GM19043 (cell line): Measurements from ENCODE around the gene OAF.
A peak's percentile ranks its signal among the peaks of the same experiment; 100 is the strongest.
"Not testable (repeated sequence)": the region's sequence is repeated elsewhere in the genome, so short reads cannot be mapped to it uniquely, and the experiment has no call there.

Experiments used
- ATAC-seq: cut with Tn5 transposase; IDR thresholded peaks from one replicate; pipeline ENCODE4 v1.9.1; 2021; ENCODE audit warnings: low read depth; ENCODE audit not compliant: unreplicated experiment

Gene OAF

GRCh38 chr11:120210626-120211521 lies at the start of gene OAF:
Gene OAF (plus strand): TSS chr11:120211032. CDS start chr11:120211280, 248 bp downstream.
- ATAC-seq = peak; percentile 75

DNA sequence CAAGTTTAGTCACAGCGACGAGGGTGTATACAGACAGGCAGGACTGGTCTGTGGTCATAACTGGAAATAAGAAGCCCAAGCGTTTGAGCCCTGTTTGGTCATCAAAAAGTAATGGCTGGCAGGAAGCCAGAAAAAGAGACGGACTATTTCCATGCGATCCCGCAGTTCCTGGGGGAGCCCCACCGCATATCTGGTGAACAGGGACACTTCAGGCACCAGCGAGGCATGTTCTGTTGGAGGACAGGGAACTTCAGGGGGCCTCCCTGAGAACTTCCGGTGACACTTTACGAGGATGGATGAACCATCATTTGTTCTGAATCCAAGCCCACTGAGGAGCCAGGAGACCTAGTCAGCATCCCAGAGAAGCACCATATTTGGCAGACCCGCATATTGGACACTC lies 43.2 kb upstream of the OAF start:
- no peak for ATAC-seq

GRCh38 chr11:120168108-120168959 lies 42.5 kb upstream of the OAF start:
- ATAC-seq = no peak

GRCh38 chr11:120168960-120169681 lies 41.7 kb upstream of the OAF start:
- ATAC-seq = no peak

- ATAC-seq = no peak
These were observed 40.7 kb upstream of the OAF start for GRCh38 chr11:120169981-120170698.

DNA sequence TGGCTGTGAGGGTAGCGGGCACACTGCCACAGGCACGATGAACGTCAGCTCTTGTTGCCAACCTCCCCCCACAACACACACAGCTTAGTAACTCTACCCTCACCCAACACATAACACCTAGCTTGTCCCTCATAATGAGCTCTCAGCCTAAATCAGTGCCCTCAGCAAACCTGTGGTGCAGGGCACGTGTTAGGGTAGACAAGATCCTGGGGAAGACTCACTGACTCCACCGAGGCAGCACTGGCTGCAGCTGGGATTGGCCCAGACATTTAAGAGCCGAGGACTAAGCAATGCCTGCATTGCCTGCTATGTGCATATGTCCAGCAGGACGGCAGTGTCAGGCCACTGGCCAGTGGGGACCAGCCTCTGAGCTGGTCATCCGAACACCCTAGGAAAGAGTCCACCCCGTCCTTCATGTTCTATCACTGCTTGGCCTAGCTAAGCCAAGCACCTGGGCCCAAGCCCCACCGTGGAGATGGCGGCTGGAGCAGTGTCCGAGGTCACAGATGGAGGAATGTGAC lies 40.0 kb upstream of the OAF start:
- no peak for ATAC-seq

DNA sequence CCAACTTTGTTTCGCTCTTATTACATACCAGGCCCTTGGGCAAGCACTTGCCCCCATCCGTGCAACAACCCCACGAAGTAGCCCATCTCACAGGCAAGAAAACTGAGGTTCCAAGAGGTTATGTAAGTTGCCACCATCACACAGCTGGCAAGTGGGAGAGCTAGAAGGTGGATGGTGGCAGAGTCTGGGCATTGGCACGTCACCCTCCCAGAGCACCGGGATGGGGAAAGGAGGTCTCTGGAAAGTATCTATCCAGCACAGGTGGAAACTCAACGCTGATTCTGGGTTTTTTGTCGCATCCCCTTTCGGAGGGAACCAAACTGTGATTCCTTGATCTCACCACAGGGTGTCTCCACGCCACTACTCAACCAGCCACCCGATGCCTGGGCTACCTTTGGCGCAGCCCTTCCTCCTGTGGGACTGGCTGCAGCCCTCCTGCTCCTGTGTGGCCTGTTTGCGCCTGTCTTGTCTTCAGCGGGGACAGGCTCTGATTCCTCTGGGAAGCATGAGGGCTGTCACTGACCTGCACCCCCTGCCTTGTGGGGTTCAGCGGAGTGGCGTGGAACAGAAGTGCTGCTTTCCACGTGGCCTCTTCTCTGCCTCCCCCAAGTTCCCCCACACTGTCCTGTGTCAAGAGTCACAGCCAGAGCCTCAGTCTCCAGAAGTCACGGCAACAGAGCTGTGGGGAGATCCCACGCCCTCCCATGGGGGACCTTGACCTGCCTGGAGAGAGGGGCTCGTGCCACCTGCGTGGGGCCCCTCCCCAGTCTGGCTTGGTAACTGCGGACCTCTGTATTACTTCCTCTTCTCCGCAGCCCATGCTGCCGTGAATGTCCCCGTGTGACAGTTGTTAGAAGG lies 38.5 kb upstream of the OAF start:
- ATAC-seq = no peak

DNA sequence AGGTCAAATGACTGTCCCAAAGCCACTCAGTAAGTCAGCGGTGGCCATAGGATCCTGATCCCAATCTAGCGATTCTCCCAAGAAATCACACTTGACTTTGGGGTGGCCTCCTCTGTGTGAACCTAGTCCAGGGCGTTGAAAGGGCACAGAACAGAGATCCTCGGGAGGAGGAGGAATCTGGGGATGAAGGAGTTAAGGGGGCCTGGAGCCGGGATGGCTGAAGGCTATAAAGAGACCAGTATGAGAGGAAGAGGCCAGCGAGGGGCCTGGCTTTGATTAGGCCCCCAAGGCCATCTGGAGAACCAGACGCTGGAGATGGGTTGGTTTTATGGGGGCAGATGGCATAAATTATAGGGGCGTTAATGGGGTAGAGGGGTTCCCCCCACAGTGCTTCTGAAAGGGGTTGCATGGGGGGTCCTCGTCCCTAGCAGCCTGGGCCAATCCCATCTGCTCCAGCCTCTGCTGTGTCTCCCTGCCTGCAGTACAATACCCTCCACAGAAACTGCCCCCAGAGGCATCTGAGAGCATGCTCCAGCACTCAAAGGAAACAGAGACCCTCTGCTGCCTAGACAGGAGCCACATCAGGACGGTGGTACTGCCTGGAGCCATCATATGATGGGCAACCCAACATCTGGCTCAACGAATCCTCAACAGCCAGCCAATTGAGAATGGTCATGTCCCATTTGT lies 37.7 kb upstream of the OAF start:
- no peak for ATAC-seq

GRCh38 chr11:120173807-120174206 lies 37.0 kb upstream of the OAF start:
- no peak for ATAC-seq

DNA sequence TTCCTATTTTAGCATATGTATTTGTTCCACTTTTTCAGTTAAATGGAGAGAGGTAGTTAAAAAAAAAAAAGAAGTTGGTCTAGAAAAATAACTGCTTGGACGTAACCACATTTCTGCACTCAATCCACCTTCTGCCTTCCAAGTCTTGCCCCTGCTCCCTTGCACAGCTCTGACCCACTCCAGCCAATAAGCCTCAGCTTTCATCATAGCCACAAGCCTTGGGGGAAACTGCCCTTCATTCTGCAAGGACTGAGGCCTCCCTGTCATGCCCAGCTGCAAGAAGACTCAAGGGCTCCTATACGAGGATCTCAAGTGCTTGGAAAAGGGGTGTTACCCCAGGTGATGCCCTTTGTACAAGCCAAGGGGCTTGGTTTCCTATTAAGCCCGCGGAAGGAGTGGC lies 36.0 kb upstream of the OAF start:
- no peak for ATAC-seq

GRCh38 chr11:120178561-120179056 lies 32.2 kb upstream of the OAF start:
- no peak for ATAC-seq

- ATAC-seq = no peak
These were observed 31.7 kb upstream of the OAF start for GRCh38 chr11:120179057-120179672.

- ATAC-seq = not testable (repeated sequence)
These were observed 30.8 kb upstream of the OAF start for GRCh38 chr11:120180063-120180462.

DNA sequence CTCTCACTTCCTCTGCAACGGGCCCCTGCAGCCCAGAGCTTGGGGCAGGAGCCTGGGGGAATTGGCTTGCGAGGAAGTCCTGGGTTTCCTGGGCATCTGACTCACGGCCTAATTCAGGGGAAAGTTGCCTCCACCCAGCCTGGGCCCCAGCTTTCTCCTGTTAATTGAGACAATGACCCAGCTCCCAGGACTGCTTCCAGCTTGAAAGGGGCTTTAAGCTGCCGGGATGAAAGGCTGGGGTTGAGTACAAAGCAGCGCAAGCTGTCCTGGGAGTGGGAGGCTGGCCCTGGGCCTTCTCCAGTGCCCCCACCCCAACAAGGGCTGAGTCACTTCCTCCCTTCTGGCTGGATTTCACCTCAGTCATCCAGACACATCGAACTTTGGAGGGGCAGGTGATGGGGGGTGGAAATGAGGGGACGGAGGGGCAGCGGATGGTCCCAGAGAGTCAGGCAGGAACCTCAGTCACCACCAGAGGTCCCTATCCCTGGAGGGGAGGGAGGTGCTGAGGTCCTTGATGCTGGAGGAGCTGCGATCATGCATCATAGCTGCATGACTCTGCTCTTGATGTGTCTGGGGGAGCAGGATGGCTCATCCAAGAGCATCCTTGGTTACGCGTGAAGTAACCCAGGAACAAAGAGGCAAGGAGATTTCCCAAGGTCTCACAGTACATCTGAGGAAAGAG lies 30.1 kb upstream of the OAF start:
- ATAC-seq = no peak

DNA sequence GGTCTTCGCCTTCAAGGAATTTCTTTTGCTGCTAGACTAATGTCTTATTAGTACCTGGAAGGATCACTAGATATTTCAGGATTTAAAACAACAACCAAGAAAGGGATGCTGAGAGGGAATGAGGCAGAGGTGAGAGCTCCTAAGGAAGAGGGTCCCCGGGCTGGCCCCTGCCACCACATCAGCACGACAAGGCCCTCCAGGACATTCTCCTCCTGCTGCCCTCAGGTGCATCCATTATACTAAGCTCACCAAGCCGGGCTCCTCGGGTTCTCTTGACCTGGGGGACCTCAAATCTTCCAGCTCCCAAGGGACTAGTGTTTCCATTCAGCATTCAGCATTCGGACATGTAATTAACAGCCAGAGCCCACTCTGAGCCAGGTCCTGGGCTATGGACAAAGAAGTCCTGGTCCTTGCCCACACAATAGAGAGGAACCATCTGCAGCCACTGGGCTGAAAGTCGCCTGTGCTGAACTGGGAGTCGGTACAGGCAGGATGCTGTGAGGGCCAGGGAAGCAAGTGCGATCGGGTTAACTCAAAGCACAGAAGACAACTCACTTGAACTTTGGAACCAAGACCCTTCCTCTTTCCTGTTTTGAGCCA lies 29.4 kb upstream of the OAF start:
- no peak for ATAC-seq

- ATAC-seq = no peak
These were observed 28.5 kb upstream of the OAF start for GRCh38 chr11:120182372-120182771.
